Upper lobe of left lung (tissue), 6 donors: ENCODE data around the gene PGBD5. TPM values are rescaled to one million over a fixed set of nuclear protein-coding genes. Genes with fewer than 3 reads are reported as not detected.

Experiments used
- ATAC-seq, 2 donors: fragments of 200-7000 bp; cut with Tn5 transposase; one replicate each; pipeline ENCODE4 v1.9.1; 2022; ENCODE audit warnings: mild to moderate bottlenecking in 2 of 2, moderate library complexity in 2 of 2; ENCODE audit not compliant: low FRiP score in 2 of 2
- DNase-seq, 2 donors: peaks; one replicate each; pipeline ENCODE4 v3.0.0-alpha.2; 2019 to 2020
- H3K27ac ChIP-seq, 4 donors: fragments of 200-600 bp; sonication (generic); one replicate each; pipeline ENCODE4 v1.5.1; 2016 to 2019
- H3K27me3 ChIP-seq, 4 donors: fragments of 200-600 bp; sonication (generic); one replicate each; pipeline ENCODE4 v1.5.1; 2017 to 2019
- H3K36me3 ChIP-seq, 4 donors: fragments of 200-600 bp; sonication (generic); one replicate each; pipeline ENCODE4 v1.5.1; 2016 to 2019
- H3K4me1 ChIP-seq, 4 donors: fragments of 200-600 bp; sonication (generic); one replicate each; pipeline ENCODE4 v1.5.1; 2018 to 2019
- H3K4me3 ChIP-seq, 4 donors: fragments of 200-600 bp; sonication (generic); one replicate each; pipeline ENCODE4 v1.5.1; 2017 to 2019; ENCODE audit warnings: mild to moderate bottlenecking in 2 of 4, moderate library complexity in 1 of 4
- H3K9me3 ChIP-seq, 4 donors: fragments of 200-600 bp; sonication (generic); one replicate each; pipeline ENCODE4 v1.5.1; 2018 to 2019
- EP300 ChIP-seq, 4 donors: sonication (generic); formaldehyde crosslinking; IDR thresholded peaks; one replicate each; pipeline ENCODE4 v1.5.1; 2017; ENCODE audit warnings: antibody characterized with exemption in 4 of 4, control low read depth in 2 of 4
- POLR2A ChIP-seq, 4 donors: fragments of 450-650 bp; IDR thresholded peaks; one replicate each; pipeline ENCODE4 v1.5.1; 2016 to 2017; ENCODE audit warnings: antibody characterized with exemption in 4 of 4, mild to moderate bottlenecking in 2 of 4
- POLR2AphosphoS5 ChIP-seq, 2 donors: sonication (generic); formaldehyde crosslinking; IDR thresholded peaks; one replicate each; pipeline ENCODE4 v1.5.1; 2017; ENCODE audit warnings: antibody characterized with exemption in 2 of 2
- WGBS, 2 donors: methylation state at CpG; one replicate each; pipeline ENCODE4 v1.1.5; 2017 to 2018; 5-methylcytosine and 5-hydroxymethylcytosine counted together
- total RNA-seq, 6 donors: library from RNA; depleted of rRNA in 4 of 6; stranded (reverse); fragments of >200 nt in 4 of 6; gene quantifications; one replicate each; pipeline versions ENCODE4 v1.1.0 to v1.2.1, GENCODE V29; 2016 to 2021
- TF ChIP-seq, protein P1 (sequence below), 6 experiments: fragments of 450-650 bp in 4 of 6; fragments of 200-600 bp in 2 of 6; sonication (generic) in 2 of 6; IDR thresholded peaks; one replicate each; pipeline ENCODE4 v1.5.1; 2016 to 2019; ENCODE audit warnings: antibody characterized with exemption in 6 of 6
- donor health status: DM: no; HTN: no; CAD: no; lungs with moderate emphysema.
- donor health status: DM: no; HTN: yes; CAD: no; lungs with severe emphysema.

The PGBD5 gene
- total RNA-seq, 6 donors from 2014 or later = 0.78 to 5.0 (median 3.9) TPM

- H3K36me3 ChIP-seq = peaks cover 9 to 57% (median 31%) of the 10 kb centered on the region in 4 donors
- no peak for TF ChIP-seq EP300 (IDR thresholded peaks at IDR 0.05)
- TF ChIP-seq POLR2AphosphoS5 (IDR thresholded peaks at IDR 0.05) = no peak
- TF ChIP-seq POLR2A (IDR thresholded peaks at IDR 0.05) = no peak
- TF ChIP-seq, protein P1, sequence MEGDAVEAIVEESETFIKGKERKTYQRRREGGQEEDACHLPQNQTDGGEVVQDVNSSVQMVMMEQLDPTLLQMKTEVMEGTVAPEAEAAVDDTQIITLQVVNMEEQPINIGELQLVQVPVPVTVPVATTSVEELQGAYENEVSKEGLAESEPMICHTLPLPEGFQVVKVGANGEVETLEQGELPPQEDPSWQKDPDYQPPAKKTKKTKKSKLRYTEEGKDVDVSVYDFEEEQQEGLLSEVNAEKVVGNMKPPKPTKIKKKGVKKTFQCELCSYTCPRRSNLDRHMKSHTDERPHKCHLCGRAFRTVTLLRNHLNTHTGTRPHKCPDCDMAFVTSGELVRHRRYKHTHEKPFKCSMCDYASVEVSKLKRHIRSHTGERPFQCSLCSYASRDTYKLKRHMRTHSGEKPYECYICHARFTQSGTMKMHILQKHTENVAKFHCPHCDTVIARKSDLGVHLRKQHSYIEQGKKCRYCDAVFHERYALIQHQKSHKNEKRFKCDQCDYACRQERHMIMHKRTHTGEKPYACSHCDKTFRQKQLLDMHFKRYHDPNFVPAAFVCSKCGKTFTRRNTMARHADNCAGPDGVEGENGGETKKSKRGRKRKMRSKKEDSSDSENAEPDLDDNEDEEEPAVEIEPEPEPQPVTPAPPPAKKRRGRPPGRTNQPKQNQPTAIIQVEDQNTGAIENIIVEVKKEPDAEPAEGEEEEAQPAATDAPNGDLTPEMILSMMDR (IDR thresholded peaks at IDR 0.05) = no peak
- WGBS, 2 donors = 90 to 94% methylated on average over 24 of the region's 24 CpGs
- H3K4me3 ChIP-seq = no peak overlapping the region
- ATAC-seq (no peak), DNase-seq (peak; percentile 12 to 54)
- H3K4me1 ChIP-seq = peaks cover 0 to 10% (median 5%) of the 10 kb centered on the region in 4 donors
- no peaks in the 10 kb centered on the region for H3K9me3 ChIP-seq
- no peaks in the 10 kb centered on the region for H3K27me3 ChIP-seq
- no peak overlapping the region for H3K27ac ChIP-seq
Observed at GRCh38 chr1:230279583-230279945, 146.6 kb downstream of the PGBD5 start.

GRCh38 chr1:230278871-230279582, 147.1 kb downstream of the PGBD5 start:
- TF ChIP-seq, protein P1 (IDR thresholded peaks at IDR 0.05) = no peak
- TF ChIP-seq POLR2A (IDR thresholded peaks at IDR 0.05) = no peak
- no peak for TF ChIP-seq EP300 (IDR thresholded peaks at IDR 0.05)
- TF ChIP-seq POLR2AphosphoS5 (IDR thresholded peaks at IDR 0.05) = no peak
- ATAC-seq = no peak
- Histone ChIP-seq H3K4me3 (no peak overlapping the region), H3K27me3 (no peaks in the 10 kb centered on the region), H3K36me3 (peaks cover 9 to 59% (median 33%) of the 10 kb centered on the region in 4 donors), H3K27ac (no peak overlapping the region), H3K9me3 (no peaks in the 10 kb centered on the region), H3K4me1 (peaks cover 0 to 10% (median 5%) of the 10 kb centered on the region in 4 donors)
- WGBS, 2 donors = 85% methylated on average over 20 of the region's 20 CpGs
- peak; percentile 11 to 57 for DNase-seq

DNA sequence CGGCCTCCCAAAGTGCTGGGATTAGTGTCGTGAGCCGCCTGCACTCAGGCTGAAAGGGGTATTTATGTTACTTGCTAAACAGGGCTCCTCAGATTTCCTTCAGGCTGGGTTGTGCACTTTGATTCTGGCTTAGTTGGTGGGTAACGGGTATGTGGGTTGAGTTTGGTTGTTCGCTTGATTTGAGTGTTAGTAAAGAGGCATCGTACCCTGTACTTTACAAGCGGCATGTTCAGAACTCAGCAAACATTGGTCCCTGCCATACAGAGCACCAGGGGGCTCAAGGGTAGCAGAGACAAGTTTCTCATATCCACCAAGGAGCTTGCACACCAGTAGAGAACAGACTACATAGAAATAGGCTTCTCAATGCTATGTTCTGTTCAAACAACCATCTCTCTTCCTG, 147.8 kb downstream of the PGBD5 start:
- H3K27me3 ChIP-seq = no peaks in the 10 kb centered on the region
- no peak overlapping the region for H3K4me3 ChIP-seq
- no peak overlapping the region for H3K27ac ChIP-seq
- DNase-seq (no peak), ATAC-seq (no peak)
- 95 to 100% methylated on average over 6 to 7 of the region's 7 CpGs for WGBS, 2 donors
- peaks cover 9 to 59% (median 33%) of the 10 kb centered on the region in 4 donors for H3K36me3 ChIP-seq
- no peak for TF ChIP-seq POLR2A (IDR thresholded peaks at IDR 0.05)
- TF ChIP-seq, protein P1 (IDR thresholded peaks at IDR 0.05) = no peak
- TF ChIP-seq POLR2AphosphoS5 (IDR thresholded peaks at IDR 0.05) = no peak
- no peak for TF ChIP-seq EP300 (IDR thresholded peaks at IDR 0.05)
- peaks cover 0 to 10% (median 5%) of the 10 kb centered on the region in 4 donors for H3K4me1 ChIP-seq
- no peaks in the 10 kb centered on the region for H3K9me3 ChIP-seq

- H3K9me3 ChIP-seq = no peaks in the 10 kb centered on the region
- peaks cover 9 to 59% (median 33%) of the 10 kb centered on the region in 4 donors for H3K36me3 ChIP-seq
- H3K27me3 ChIP-seq = no peaks in the 10 kb centered on the region
- peak in 1 of 2 donors; percentile 15 for DNase-seq
- TF ChIP-seq POLR2A (IDR thresholded peaks at IDR 0.05) (no peak), EP300 (IDR thresholded peaks at IDR 0.05) (no peak), POLR2AphosphoS5 (IDR thresholded peaks at IDR 0.05) (no peak)
- TF ChIP-seq, protein P1 (IDR thresholded peaks at IDR 0.05) = no peak
- no peak overlapping the region for H3K4me3 ChIP-seq
- H3K27ac ChIP-seq = no peak overlapping the region
- peaks cover 0 to 10% (median 5%) of the 10 kb centered on the region in 4 donors for H3K4me1 ChIP-seq
- 63 to 68% methylated on average over 15 of the region's 15 CpGs for WGBS, 2 donors
- ATAC-seq = no peak
Observed at GRCh38 chr1:230277201-230278025, 148.7 kb downstream of the PGBD5 start.
